IMR-90 (cell line): ENCODE measurements around the gene ADAMTSL2. TPM values are rescaled to one million over a fixed set of nuclear protein-coding genes. Genes with fewer than 3 reads are reported as not detected.

Experiments used
- ATAC-seq: fragments of 200-7000 bp; cut with Tn5 transposase; 2 replicates; pipeline ENCODE4 v1.9.1; 2020; ENCODE audit warnings: low read depth, mild to moderate bottlenecking, moderate library complexity
- BruUV-seq: library from RNA; stranded (reverse); fragments of 400-500 nt; replicated peaks from 2 replicates; lab custom pipeline; 2021; lab: Mats Ljungman, UMichigan
- CTCF ChIA-PET: fragments of 300-600 bp; formaldehyde crosslinking; extraction: SDS; loops from one replicate; lab custom pipeline; 2021; ENCODE audit warnings: antibody characterized with exemption; lab: Yijun Ruan, JAX
- POLR2A ChIA-PET: fragments of 300-600 bp; sonication (Branson Sonifier 250); formaldehyde crosslinking; loops from one replicate; lab custom pipeline; 2022; ENCODE audit warnings: antibody characterized with exemption; ENCODE audit not compliant: unreplicated experiment; lab: Charles Lee
- DNase-seq: peaks from one replicate; pipeline ENCODE4 v3.0.0; 2013
- H2AFZ ChIP-seq: replicated peaks from 2 replicates; pipeline ENCODE3; 2013; ENCODE audit warnings: low read length, mild to moderate bottlenecking; ENCODE audit not compliant: poor library complexity
- H2AK5ac ChIP-seq: 2 replicates; pipeline ENCODE4 v1.6.1; 2013; ENCODE audit warnings: low read depth, low read length, inconsistent platforms
- H2AK9ac ChIP-seq: replicated peaks from 2 replicates; pipeline ENCODE3; 2013; ENCODE audit warnings: mild to moderate bottlenecking, low read depth, low read length, moderate library complexity; ENCODE audit not compliant: poor library complexity
- H2BK120ac ChIP-seq: 2 replicates; pipeline ENCODE4 v1.6.1; 2013; ENCODE audit warnings: low read depth, low read length, inconsistent platforms
- H2BK15ac ChIP-seq: 3 replicates; pipeline ENCODE4 v1.6.1; 2013; ENCODE audit warnings: low read depth, low read length, inconsistent platforms
- H2BK20ac ChIP-seq: 2 replicates; pipeline ENCODE4 v1.6.1; 2013; ENCODE audit warnings: low read depth, mild to moderate bottlenecking, inconsistent platforms, low read length, moderate library complexity
- H2BK5ac ChIP-seq: 2 replicates; pipeline ENCODE4 v1.6.1; 2013; ENCODE audit warnings: mild to moderate bottlenecking, low read depth, low read length, inconsistent platforms; ENCODE audit not compliant: poor library complexity, severe bottlenecking
- H3K14ac ChIP-seq: replicated peaks from 2 replicates; pipeline ENCODE4 v1.6.1; 2013; ENCODE audit warnings: low read depth, low read length, inconsistent platforms
- H3K18ac ChIP-seq: 2 replicates; pipeline ENCODE4 v1.6.1; 2013; ENCODE audit warnings: low read depth, low read length, control low read depth
- H3K23ac ChIP-seq: 2 replicates; pipeline ENCODE4 v1.6.1; 2013; ENCODE audit warnings: low read depth, low read length, inconsistent platforms
- H3K27ac ChIP-seq: 2 replicates; pipeline ENCODE4 v1.5.1; 2013; ENCODE audit warnings: mild to moderate bottlenecking, control low read depth, low read length; ENCODE audit not compliant: insufficient read depth
- H3K27me3 ChIP-seq: 2 replicates; pipeline ENCODE4 v1.6.1; 2013; ENCODE audit warnings: low read length; ENCODE audit not compliant: control insufficient read depth, insufficient read depth
- H3K36me3 ChIP-seq: 2 replicates; pipeline ENCODE4 v1.6.1; 2013; ENCODE audit warnings: low read length, mixed read lengths; ENCODE audit not compliant: control insufficient read depth, insufficient read depth
- H3K4ac ChIP-seq: 2 replicates; pipeline ENCODE4 v1.6.1; 2013; ENCODE audit warnings: low read depth, low read length, inconsistent platforms
- H3K4me1 ChIP-seq: 2 replicates; pipeline ENCODE4 v1.6.1; 2013; ENCODE audit warnings: low read length, mixed read lengths; ENCODE audit not compliant: control insufficient read depth, insufficient read depth
- H3K4me2 ChIP-seq: 2 replicates; pipeline ENCODE4 v1.6.1; 2013; ENCODE audit warnings: low read depth, mild to moderate bottlenecking, control low read depth, low read length, moderate library complexity
- H3K4me3 ChIP-seq: 2 replicates; pipeline ENCODE4 v1.5.1; 2013; ENCODE audit warnings: low read depth, mild to moderate bottlenecking, control low read depth, low read length, moderate library complexity; ENCODE audit not compliant: insufficient read depth
- H3K56ac ChIP-seq: 2 replicates; pipeline ENCODE4 v1.6.1; 2013; ENCODE audit warnings: low read length, inconsistent platforms; ENCODE audit not compliant: insufficient read depth; ENCODE audit errors: extremely low read depth
- H3K79me1 ChIP-seq, 2 experiments: 2 replicates each; pipeline ENCODE4 v1.6.1; 2013; ENCODE audit warnings: low read length in 2 of 2, inconsistent platforms in 1 of 2, low read depth in 1 of 2
- H3K9ac ChIP-seq: 2 replicates; pipeline ENCODE4 v1.6.1; 2013; ENCODE audit warnings: low read depth, low read length, control low read depth
- H3K9me1 ChIP-seq: 2 replicates; pipeline ENCODE4 v1.6.1; 2013; ENCODE audit warnings: low read length, inconsistent platforms; ENCODE audit not compliant: insufficient read depth
- H3K9me3 ChIP-seq: 2 replicates; pipeline ENCODE4 v1.6.1; 2013; ENCODE audit warnings: low read length; ENCODE audit not compliant: control insufficient read depth, insufficient read depth
- H4K20me1 ChIP-seq: 2 replicates; pipeline ENCODE4 v1.6.1; 2013; ENCODE audit warnings: low read length, inconsistent platforms; ENCODE audit not compliant: insufficient read depth
- H4K5ac ChIP-seq: 2 replicates; pipeline ENCODE4 v1.6.1; 2013; ENCODE audit warnings: mild to moderate bottlenecking, low read depth, low read length, control low read depth
- H4K8ac ChIP-seq, 2 experiments: 2 replicates each; pipeline ENCODE4 v1.6.1; 2013; ENCODE audit warnings: low read depth in 2 of 2, low read length in 2 of 2, control low read depth in 1 of 2, inconsistent platforms in 1 of 2
- H4K91ac ChIP-seq: 2 replicates; pipeline ENCODE4 v1.6.1; 2013; ENCODE audit warnings: low read depth, low read length, inconsistent platforms; ENCODE audit not compliant: insufficient read depth
- MAZ ChIP-seq: IDR thresholded peaks from 2 replicates; pipeline ENCODE4 v1.6.1; 2012; ENCODE audit warnings: low read depth, mild to moderate bottlenecking, low read length, improper control_type of control experiment, moderate library complexity, borderline replicate concordance
- MXI1 ChIP-seq: IDR thresholded peaks from 2 replicates; pipeline ENCODE4 v1.6.1; 2012; ENCODE audit warnings: low read depth, mild to moderate bottlenecking, low read length, moderate library complexity, borderline replicate concordance
- NFE2L2 ChIP-seq: fragments of 150-350 bp; IDR thresholded peaks from 2 replicates; pipeline ENCODE4 v1.6.1; 2016; ENCODE audit warnings: low read depth, mild to moderate bottlenecking, low read length
- RFX5 ChIP-seq: IDR thresholded peaks from 2 replicates; pipeline ENCODE4 v1.8.0; 2012; ENCODE audit warnings: low read depth, mild to moderate bottlenecking, low read length, moderate library complexity
- WGBS, 2 experiments: methylation state at CpG; one replicate each; pipeline versions ENCODE4 v1.1.5 to v1.1.7; 2013; ENCODE audit warnings: missing lambda C conversion rate in 2 of 2; ENCODE audit not compliant: insufficient read length in 1 of 2; ENCODE audit errors: extremely low coverage in 2 of 2; 5-methylcytosine and 5-hydroxymethylcytosine counted together
- dilution Hi-C: fragments of 300-500 bp; cut with HindIII; formaldehyde crosslinking; loops from one replicate; pipeline ENCODE4 v1.14.3; 2018; ENCODE audit warnings: low sequenced_read_pairs; ENCODE audit not compliant: unreplicated experiment
- in situ Hi-C: fragments of 300-500 bp; cut with MboI; formaldehyde crosslinking; loops from 3 replicates; pipeline ENCODE4 v1.14.3; 2019; ENCODE audit warnings: low sequenced_read_pairs, inconsistent platforms, mixed read lengths
- intact Hi-C: fragments of 100-400 bp; cut with micrococcal nuclease; formaldehyde crosslinking; loops from 2 replicates; pipeline ENCODE4 v1.10.0; 2022
- polyA plus RNA-seq, 3 experiments: library from polyadenylated mRNA; depleted of rRNA; stranded (reverse); fragments of >200 nt; gene quantifications; 2 replicates each; pipeline ENCODE4 v1.2.3, GENCODE V29; 2012; ENCODE audit warnings: low replicate concordance in 1 of 3
- total RNA-seq: library from RNA; depleted of rRNA; stranded (reverse); fragments of >200 nt; gene quantifications from 2 replicates; pipeline ENCODE4 v1.2.3, GENCODE V29; 2012

Gene ADAMTSL2
- total and polyA plus RNA-seq, 2 of the 4 experiments (the other 2 are of a cell fraction): not detected

GRCh38 chr9:133614678-133615077 is 80.2 kb downstream of the ADAMTSL2 start:
- H3K14ac ChIP-seq: no peak overlapping the region
- no peak overlapping the region for H2AK5ac ChIP-seq
- no peak overlapping the region for H3K56ac ChIP-seq
- no peak overlapping the region for H2AFZ ChIP-seq
- H3K27ac ChIP-seq: no peak overlapping the region
- H3K9me1 ChIP-seq: no peaks in the 10 kb centered on the region
- H3K36me3 ChIP-seq: no peaks in the 10 kb centered on the region
- in situ Hi-C loops (no loop called here), intact Hi-C loops (no loop called here), dilution Hi-C loops (no loop called here)
- no peak overlapping the region for H4K5ac ChIP-seq
- no peak overlapping the region for H2BK20ac ChIP-seq
- no peak overlapping the region for H3K23ac ChIP-seq
- H4K91ac ChIP-seq: no peak overlapping the region
- H3K79me1 ChIP-seq: no peaks in the 10 kb centered on the region
- H3K18ac ChIP-seq: no peak overlapping the region
- CTCF ChIA-PET: no interaction called here
- no peak overlapping the region for H3K9ac ChIP-seq
- no peaks in the 10 kb centered on the region for H4K20me1 ChIP-seq
- TF ChIP-seq MXI1 (no peak), MAZ (no peak), RFX5 (no peak), NFE2L2 (no peak)
- H3K27me3 ChIP-seq: peaks cover 53% of the 10 kb centered on the region
- no peak overlapping the region for H2AK9ac ChIP-seq
- H2BK120ac ChIP-seq: no peak overlapping the region
- no peak for DNase-seq
- no peak for ATAC-seq
- WGBS, 2 experiments: no CpG with 5 or more reads among the region's 5 CpGs
- POLR2A ChIA-PET: no interaction called here
- H4K8ac ChIP-seq: no peak overlapping the region
- no peak overlapping the region for H2BK15ac ChIP-seq
- no peak overlapping the region for H2BK5ac ChIP-seq
- BruUV-seq: no TSS peak
- H3K4me1 ChIP-seq: no peaks in the 10 kb centered on the region
- no peaks in the 10 kb centered on the region for H3K9me3 ChIP-seq
- no peak overlapping the region for H3K4me3 ChIP-seq
- H3K4me2 ChIP-seq: no peak overlapping the region
- no peak overlapping the region for H3K4ac ChIP-seq
